HG02970 (cell line): ENCODE results near the gene ADCY6.

Source experiments
- ATAC-seq: cut with Tn5 transposase; IDR thresholded peaks from one replicate; pipeline ENCODE4 v1.9.1; 2021; ENCODE audit warnings: mild to moderate bottlenecking, moderate library complexity, moderate number of reproducible peaks; ENCODE audit not compliant: unreplicated experiment, low FRiP score

The ADCY6 gene

DNA sequence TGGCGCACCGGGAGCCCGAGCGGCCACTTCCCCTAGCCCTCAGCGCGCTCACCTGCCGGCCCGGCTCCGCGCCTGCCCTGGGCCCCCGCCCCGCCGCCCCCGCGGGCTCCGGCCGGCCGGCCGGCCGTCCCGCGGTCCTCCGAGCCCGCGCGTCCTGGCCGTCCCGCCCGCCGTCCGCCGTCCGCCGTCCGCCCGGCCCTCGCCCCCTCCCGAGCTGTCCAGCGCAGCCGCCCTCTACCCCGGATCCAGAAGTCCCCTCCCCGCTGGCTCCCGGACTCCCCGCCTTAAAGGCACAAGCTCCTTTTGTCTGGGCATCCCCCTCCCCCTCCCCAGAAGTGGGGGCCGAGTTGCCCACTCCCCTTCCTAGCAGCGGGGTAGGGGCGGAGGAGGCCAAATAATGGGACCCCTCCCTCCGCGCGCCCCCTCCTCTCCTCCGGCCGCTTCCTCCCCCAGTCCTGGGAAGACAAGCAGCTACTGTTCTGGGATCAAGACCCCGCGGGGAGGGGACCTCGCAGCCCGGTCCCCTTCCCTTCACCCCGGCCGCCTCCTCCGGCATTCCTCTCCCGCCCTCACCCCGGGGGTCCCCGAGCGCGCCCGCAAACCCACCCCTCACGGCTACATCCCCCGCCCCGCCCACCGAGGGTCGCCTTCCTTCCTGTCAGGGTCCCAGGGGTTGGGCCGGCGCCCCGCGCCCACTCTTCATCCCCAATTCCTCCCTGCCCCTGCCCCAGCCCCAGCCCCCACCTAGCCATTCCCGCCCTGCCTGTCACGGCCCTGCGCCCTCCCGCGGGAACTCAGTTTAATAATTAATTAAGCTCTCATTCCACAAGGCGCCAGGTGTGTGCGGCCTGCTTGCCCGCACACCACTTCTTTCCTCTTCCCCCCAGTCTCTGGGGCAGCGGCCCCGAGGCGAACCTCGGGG is at the start of gene ADCY6:
ADCY6 (minus strand) TSS at position 236 of the 922 bp plus-strand sequence. CDS start 5,655 bp downstream, outside the sequence.
- no peak for ATAC-seq

DNA sequence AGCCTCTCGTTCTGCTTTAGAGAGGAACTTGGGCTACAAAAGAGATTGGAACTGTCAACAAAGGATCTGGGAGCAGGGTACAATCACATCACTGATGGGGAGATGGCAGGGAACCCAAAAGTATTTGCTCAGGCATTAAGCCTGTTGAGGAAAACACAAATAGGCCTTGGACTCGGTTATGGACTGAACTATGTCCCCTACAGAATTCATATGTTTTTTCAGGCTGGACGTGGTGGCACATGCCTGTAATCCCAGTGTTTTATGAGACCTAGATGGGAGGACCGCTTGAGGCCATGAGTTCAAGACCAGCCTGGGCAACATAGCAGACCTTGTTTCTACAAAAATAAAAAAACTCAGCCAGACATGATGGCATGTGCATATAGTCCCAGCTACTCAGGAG is 49.2 kb upstream of the ADCY6 start:
- no peak for ATAC-seq

GRCh38 chr12:48832321-48833060 is 43.6 kb upstream of the ADCY6 start:
- no peak for ATAC-seq

DNA sequence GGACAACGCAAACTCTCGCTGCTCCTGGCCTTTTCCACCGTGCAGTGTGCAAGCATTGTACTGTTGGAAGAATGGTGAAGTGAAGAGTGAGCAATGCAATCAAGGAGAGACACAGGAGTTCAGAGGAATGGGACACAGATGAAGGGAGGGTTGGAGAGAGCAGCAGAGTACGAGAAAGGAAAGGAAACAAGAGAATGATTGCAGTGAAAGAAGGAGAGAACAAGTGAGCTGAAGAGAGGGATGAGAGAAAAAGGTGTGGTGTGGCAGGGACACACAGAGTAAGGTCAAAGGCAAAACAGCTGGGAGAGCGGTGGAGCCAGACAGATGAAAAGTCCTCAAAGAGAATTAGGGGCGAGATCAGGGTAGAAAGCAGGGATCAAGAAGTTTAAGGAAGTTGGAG is 42.4 kb upstream of the ADCY6 start:
- no peak for ATAC-seq

DNA sequence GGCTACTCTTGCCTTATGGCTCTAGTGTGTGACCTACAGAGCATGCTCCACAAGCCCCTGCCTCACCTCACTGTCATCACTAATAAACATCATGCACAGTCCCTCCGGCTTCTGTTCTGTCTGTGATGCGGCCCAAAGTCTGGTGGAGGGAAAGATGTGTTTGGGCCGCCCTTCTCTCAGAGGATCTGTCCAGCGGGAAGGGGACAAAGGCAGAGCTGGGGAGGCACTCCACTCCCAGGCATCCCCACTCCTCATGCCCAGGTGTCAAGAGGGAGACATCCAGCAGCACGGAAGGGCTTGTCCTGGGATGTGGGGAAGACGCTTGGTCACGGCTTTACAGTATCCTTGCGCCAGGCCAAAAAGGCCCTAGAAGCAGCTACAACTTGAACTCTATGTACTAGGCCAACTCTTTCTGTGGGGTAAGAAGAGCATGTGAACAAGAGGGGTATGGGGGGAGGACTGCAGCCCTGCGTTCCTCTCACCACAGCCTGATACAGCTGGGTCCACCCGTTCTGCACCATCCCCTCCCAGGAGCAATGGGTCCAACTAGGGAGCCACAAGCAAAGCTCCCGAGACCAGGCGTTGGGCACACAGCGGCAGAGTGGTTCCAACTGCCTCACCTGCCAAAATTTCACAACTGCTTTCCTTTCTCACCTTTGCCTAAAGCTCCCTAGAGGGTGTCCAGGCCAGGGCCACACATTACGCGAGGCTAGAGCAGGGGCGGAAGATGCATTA is 40.1 kb upstream of the ADCY6 start:
- ATAC-seq, result no peak

DNA sequence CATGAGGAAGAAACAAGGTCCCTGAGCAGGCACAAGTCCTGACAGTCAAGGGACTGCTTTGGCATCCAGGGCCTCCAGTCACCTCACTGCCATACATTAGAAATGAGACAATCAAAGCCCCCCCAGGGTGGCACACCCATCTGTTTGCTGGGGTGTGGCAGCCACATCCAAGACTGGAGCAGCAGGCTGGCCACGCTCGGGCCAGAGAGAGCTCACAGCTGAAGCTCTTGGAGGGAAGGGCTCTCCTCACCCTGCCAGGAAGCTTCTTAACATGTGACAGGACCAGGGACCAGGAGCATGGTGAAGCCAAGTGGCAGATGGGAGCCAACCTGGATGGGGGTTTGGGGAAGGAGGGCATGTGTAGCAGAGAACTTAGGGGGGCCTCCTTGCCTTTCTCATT is 39.4 kb upstream of the ADCY6 start:
- no peak for ATAC-seq

DNA sequence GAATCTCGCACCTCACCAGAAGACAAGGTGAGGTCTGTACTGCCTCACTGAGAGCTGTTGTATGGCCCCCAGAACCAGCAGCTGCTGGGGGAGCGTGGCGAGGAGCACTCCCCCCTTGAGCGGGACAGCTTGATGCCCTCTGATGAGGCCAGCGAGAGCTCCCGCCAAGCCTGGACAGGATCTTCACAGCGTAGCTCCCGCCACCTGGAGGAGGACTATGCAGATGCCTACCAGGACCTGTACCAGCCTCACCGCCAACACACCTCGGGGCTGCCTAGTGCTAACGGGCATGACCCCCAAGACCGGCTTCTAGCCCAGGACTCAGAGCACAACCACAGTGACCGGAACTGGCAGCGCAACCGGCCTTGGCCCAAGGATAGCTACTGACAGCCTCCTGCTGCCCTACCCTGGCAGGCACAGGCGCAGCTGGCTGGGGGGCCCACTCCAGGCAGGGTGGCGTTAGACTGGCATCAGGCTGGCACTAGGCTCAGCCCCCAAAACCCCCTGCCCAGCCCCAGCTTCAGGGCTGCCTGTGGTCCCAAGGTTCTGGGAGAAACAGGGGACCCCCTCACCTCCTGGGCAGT is 38.7 kb upstream of the ADCY6 start:
- no peak for ATAC-seq

DNA sequence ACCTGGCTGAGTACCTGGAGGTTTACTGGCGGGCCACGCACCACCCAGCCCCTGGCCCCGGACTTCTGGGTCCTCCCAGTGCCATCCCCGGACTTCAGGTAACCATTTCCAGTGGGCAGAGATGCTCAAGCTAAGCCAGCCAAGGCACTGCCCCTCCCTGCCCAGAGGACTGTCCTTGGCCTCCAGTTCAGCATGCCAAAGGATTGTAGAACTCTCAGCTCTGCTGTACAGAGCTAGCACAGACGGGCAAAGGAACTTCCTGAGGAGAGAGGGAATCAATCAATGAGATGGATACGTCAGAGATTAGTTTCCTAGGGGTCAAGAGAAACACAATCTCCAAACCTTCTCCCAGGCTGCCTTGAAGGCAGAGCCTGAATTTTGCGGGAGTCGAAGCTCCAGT is 38.1 kb upstream of the ADCY6 start:
- no peak for ATAC-seq

GRCh38 chr12:48826209-48826855 is 37.4 kb upstream of the ADCY6 start:
- ATAC-seq, result no peak

- ATAC-seq, result no peak
These were observed 36.0 kb upstream of the ADCY6 start for GRCh38 chr12:48824905-48825304.

- no peak for ATAC-seq
These were observed 35.2 kb upstream of the ADCY6 start for GRCh38 chr12:48824112-48824511.

- no peak for ATAC-seq
These were observed 34.4 kb upstream of the ADCY6 start for GRCh38 chr12:48823281-48823680.

GRCh38 chr12:48822711-48823110 is 33.8 kb upstream of the ADCY6 start:
- ATAC-seq, result no peak

DNA sequence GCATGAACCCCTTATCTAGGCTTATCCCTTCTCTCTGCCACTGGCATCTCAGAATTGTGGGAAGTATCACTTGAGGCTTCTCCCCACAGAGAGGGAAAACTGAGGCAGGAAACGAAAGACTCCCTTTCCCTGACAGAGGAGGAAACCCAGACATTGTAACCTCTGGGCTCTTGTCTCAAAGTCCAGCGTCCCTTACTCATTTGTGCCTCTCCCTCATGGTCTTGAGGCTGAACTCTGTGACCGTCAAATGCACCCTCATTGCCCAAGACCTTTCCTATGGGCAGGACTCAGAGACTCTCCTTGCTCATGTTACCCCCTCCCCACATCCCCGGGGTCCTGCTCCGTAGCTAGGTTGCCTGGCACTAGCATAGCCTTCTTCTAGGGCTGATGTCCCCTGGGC is 33.2 kb upstream of the ADCY6 start:
- ATAC-seq, result no peak

DNA sequence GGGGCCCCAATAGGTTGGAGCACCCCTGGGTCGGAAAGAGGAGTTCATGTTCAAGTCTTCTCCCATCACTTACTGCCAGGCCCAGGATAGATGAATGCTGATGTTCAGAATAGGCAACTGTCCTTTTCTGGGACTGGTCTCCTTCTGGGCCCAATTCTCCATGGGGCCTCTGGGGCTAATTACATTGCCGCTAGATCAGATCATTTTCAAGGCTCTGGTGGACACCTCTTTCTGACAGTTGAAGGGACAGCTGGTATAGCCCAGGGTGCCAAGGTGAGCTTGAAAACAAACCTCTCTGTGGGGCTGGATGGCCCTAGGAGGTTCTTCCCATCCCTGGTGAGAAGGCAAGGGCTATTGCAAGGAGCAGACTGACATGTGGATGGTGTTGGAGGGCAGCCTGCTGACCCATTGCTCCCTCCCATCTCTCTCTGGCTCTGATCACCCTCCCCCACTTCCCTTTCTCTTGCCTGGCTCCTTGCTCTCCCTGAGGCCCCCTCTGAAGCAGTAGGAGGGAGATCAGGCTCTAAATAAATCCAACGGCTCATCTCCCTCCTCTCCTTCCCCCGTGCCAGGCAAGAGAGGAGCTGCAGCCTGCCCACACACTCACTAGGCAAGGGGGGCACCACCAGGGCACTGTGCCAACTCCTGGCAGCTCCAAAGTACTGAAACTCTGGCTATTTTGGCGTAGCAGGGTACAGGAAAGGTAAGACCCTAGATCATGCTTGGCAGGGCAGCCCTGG is 31.3 kb upstream of the ADCY6 start:
- ATAC-seq, result no peak

GRCh38 chr12:48818831-48819590 is 30.1 kb upstream of the ADCY6 start:
- no peak for ATAC-seq

GRCh38 chr12:48817873-48818830 is 29.3 kb upstream of the ADCY6 start, which contains the start of gene CACNB3:
TSS of gene CACNB3 (plus strand) at chr12:48818496. CDS start at chr12:48818930, 434 bp downstream.
- ATAC-seq, result no peak
